ENCODE results near the gene KCNJ4. TPM values are rescaled to one million over a fixed set of nuclear protein-coding genes. Genes with fewer than 3 reads are reported as not detected.

Gene KCNJ4
- polyA plus RNA-seq, 1 donor (not counting 4 experiments of a cell fraction or from before 2014, with no cell fraction given) = not detected

- H3K36me3 ChIP-seq (ENCODE audit: control insufficient read depth in 2 of 2, extremely low read depth in 1 of 2, insufficient read depth in 2 of 2, low read length in 2 of 2) = no peaks in the 10 kb centered on the region
- H3K4me3 ChIP-seq (ENCODE audit: control insufficient read depth in 2 of 3, extremely low read depth in 1 of 3, insufficient read depth in 2 of 3, low read depth in 1 of 3, low read length in 3 of 3) = no peak overlapping the region
- H4K20me1 ChIP-seq (ENCODE audit: control insufficient read depth, extremely low read depth, insufficient read depth, low read length) = no peaks in the 10 kb centered on the region
- peaks cover 15% of the 10 kb centered on the region for H3K4me1 ChIP-seq (ENCODE audit: control insufficient read depth, extremely low read depth, insufficient read depth, low read length)
- peaks cover 56% of the 10 kb centered on the region for H3K27me3 ChIP-seq (ENCODE audit: control insufficient read depth, extremely low read depth, insufficient read depth, low read length)
- no peak overlapping the region for H3K27ac ChIP-seq (ENCODE audit: control insufficient read depth, insufficient read depth, low read length)
- DNase-seq (ENCODE audit: low read depth, low spot score) (no peak), FAIRE-seq (no peak)
- no peaks in the 10 kb centered on the region for H3K9me1 ChIP-seq (ENCODE audit: control insufficient read depth, extremely low read depth, insufficient read depth, low read length)
- dilution Hi-C loops (cut with MboI; ENCODE audit: extremely low pct_ligation_motif_present, low sequenced_read_pairs) = no loop called here
- TF ChIP-seq, protein P1, sequence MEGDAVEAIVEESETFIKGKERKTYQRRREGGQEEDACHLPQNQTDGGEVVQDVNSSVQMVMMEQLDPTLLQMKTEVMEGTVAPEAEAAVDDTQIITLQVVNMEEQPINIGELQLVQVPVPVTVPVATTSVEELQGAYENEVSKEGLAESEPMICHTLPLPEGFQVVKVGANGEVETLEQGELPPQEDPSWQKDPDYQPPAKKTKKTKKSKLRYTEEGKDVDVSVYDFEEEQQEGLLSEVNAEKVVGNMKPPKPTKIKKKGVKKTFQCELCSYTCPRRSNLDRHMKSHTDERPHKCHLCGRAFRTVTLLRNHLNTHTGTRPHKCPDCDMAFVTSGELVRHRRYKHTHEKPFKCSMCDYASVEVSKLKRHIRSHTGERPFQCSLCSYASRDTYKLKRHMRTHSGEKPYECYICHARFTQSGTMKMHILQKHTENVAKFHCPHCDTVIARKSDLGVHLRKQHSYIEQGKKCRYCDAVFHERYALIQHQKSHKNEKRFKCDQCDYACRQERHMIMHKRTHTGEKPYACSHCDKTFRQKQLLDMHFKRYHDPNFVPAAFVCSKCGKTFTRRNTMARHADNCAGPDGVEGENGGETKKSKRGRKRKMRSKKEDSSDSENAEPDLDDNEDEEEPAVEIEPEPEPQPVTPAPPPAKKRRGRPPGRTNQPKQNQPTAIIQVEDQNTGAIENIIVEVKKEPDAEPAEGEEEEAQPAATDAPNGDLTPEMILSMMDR (optimal IDR thresholded peaks at IDR 0.05 in 1 of 3, IDR thresholded peaks at IDR 0.05 in 1 of 3, conservative IDR thresholded peaks at IDR 0.05 in 1 of 3; ENCODE audit: extremely low read depth in 1 of 3, insufficient read depth in 2 of 3, low read length in 3 of 3) = no peak
- TF ChIP-seq EZH2 (IDR thresholded peaks at IDR 0.05; ENCODE audit: low read length) = no peak
- H3K4me2 ChIP-seq (ENCODE audit: control insufficient read depth, extremely low read depth, insufficient read depth, low read depth, low read length) = no peak overlapping the region
- no peak overlapping the region for H3K9ac ChIP-seq (ENCODE audit: control insufficient read depth, extremely low read depth, insufficient read depth, low read length)
- no peaks in the 10 kb centered on the region for H3K9me3 ChIP-seq (ENCODE audit: control insufficient read depth, low read depth, low read length)
- H2AFZ ChIP-seq (ENCODE audit: control insufficient read depth, low read length) = peak overlapping the region; percentile 63
- no peaks in the 10 kb centered on the region for H3K79me2 ChIP-seq (ENCODE audit: control insufficient read depth, insufficient read depth, low read length)
Measured at GRCh38 chr22:38451404-38451803, 3.6 kb downstream of the KCNJ4 start.

- peak; percentile 35 for TF ChIP-seq EZH2 (IDR thresholded peaks at IDR 0.05; ENCODE audit: low read length)
- TF ChIP-seq, protein P1 (optimal IDR thresholded peaks at IDR 0.05 in 1 of 3, IDR thresholded peaks at IDR 0.05 in 1 of 3, conservative IDR thresholded peaks at IDR 0.05 in 1 of 3; ENCODE audit: extremely low read depth in 1 of 3, insufficient read depth in 2 of 3, low read length in 3 of 3) = no peak
- Histone ChIP-seq H2AFZ (ENCODE audit: control insufficient read depth, low read length) (no peak overlapping the region), H3K9me1 (ENCODE audit: control insufficient read depth, extremely low read depth, insufficient read depth, low read length) (no peaks in the 10 kb centered on the region), H3K27ac (ENCODE audit: control insufficient read depth, insufficient read depth, low read length) (no peak overlapping the region), H3K4me1 (ENCODE audit: control insufficient read depth, extremely low read depth, insufficient read depth, low read length) (peaks cover 15% of the 10 kb centered on the region), H3K4me2 (ENCODE audit: control insufficient read depth, extremely low read depth, insufficient read depth, low read depth, low read length) (no peak overlapping the region), H3K9me3 (ENCODE audit: control insufficient read depth, low read depth, low read length) (no peaks in the 10 kb centered on the region), H3K27me3 (ENCODE audit: control insufficient read depth, extremely low read depth, insufficient read depth, low read length) (peaks cover 47% of the 10 kb centered on the region), H3K36me3 (ENCODE audit: control insufficient read depth in 2 of 2, extremely low read depth in 1 of 2, insufficient read depth in 2 of 2, low read length in 2 of 2) (no peaks in the 10 kb centered on the region), H4K20me1 (ENCODE audit: control insufficient read depth, extremely low read depth, insufficient read depth, low read length) (no peaks in the 10 kb centered on the region), H3K9ac (ENCODE audit: control insufficient read depth, extremely low read depth, insufficient read depth, low read length) (no peak overlapping the region), H3K79me2 (ENCODE audit: control insufficient read depth, insufficient read depth, low read length) (no peaks in the 10 kb centered on the region), H3K4me3 (ENCODE audit: control insufficient read depth in 2 of 3, extremely low read depth in 1 of 3, insufficient read depth in 2 of 3, low read depth in 1 of 3, low read length in 3 of 3) (no peak overlapping the region)
- no peak for DNase-seq (ENCODE audit: low read depth, low spot score)
- no peak for FAIRE-seq
- dilution Hi-C loops (cut with MboI; ENCODE audit: extremely low pct_ligation_motif_present, low sequenced_read_pairs) = no loop called here
Measured at GRCh38 chr22:38450234-38450797, 4.7 kb downstream of the KCNJ4 start.
